HepG2 (cell line): Measurements from ENCODE around the gene LRRC8C. TPM values are rescaled to one million over a fixed set of nuclear protein-coding genes. Genes with fewer than 3 reads are reported as not detected.
A peak's percentile ranks its signal among the peaks of the same experiment; 100 is the strongest.
"Not testable (repeated sequence)": the region's sequence is repeated elsewhere in the genome, so short reads cannot be mapped to it uniquely, and the experiment has no call there.

Experiments
- CCDC6 ChIP-seq: sonication (generic); formaldehyde crosslinking; IDR thresholded peaks from 2 replicates; pipeline ENCODE4 v1.8.1; 2022; ENCODE audit warnings: mild to moderate bottlenecking, missing genetic modification reagents, moderate library complexity
- GATAD1 ChIP-seq: IDR thresholded peaks from 2 replicates; pipeline ENCODE4 v1.6.1; 2016; ENCODE audit warnings: missing genetic modification reagents, missing compliant biosample characterization
- HNF4A ChIP-seq: sonication (generic); formaldehyde crosslinking; IDR thresholded peaks from 2 replicates; pipeline ENCODE4 v1.4.0; 2020; ENCODE audit warnings: missing genetic modification reagents
- MBD4 ChIP-seq: IDR thresholded peaks from 2 replicates; pipeline ENCODE4 v1.6.1; 2012; ENCODE audit warnings: low read length, inconsistent platforms, borderline replicate concordance
- MED1 ChIP-seq: sonication (generic); formaldehyde crosslinking; IDR thresholded peaks from 2 replicates; pipeline ENCODE4 v1.4.0; 2020; ENCODE audit warnings: missing genetic modification reagents
- MEIS2 ChIP-seq: sonication (generic); formaldehyde crosslinking; IDR thresholded peaks from 2 replicates; pipeline ENCODE4 v1.9.0; 2021; ENCODE audit warnings: mild to moderate bottlenecking, missing genetic modification reagents
- ZMYM3 ChIP-seq: sonication (generic); formaldehyde crosslinking; IDR thresholded peaks from 2 replicates; pipeline ENCODE4 v1.5.1; 2020; ENCODE audit warnings: mild to moderate bottlenecking, missing genetic modification reagents
- ZNF292 ChIP-seq: sonication (generic); formaldehyde crosslinking; IDR thresholded peaks from 2 replicates; pipeline ENCODE4 v1.8.1; 2022; ENCODE audit warnings: mild to moderate bottlenecking, low read depth, missing genetic modification reagents, borderline replicate concordance
- ZNF644 ChIP-seq: IDR thresholded peaks from 2 replicates; pipeline ENCODE4 v1.6.1; 2016; ENCODE audit warnings: low read depth
- polyA plus RNA-seq, 8 experiments: library from polyadenylated mRNA; depleted of rRNA in 3 of 8; stranded (reverse) in 7 of 8; unstranded in 1 of 8; fragments of >200 nt; fragmentation: Illumina TruSeq in 4 of 8; extraction: Trizol in 4 of 8; gene quantifications; 2 replicates each; pipeline versions ENCODE4 v1.2.1 to v1.2.3, GENCODE V29; 2011 to 2016; ENCODE audit warnings: low read depth in 4 of 8, missing spikeins in 1 of 8, mixed read lengths in 1 of 8; ENCODE audit not compliant: insufficient read depth in 1 of 8
- total RNA-seq, 5 experiments: library from RNA; depleted of rRNA; stranded (reverse); fragments of >200 nt; fragmentation: Illumina TruSeq; extraction: Trizol; gene quantifications; 2 replicates each; pipeline ENCODE4 v1.2.3, GENCODE V29; 2016; ENCODE audit warnings: low read depth in 1 of 5
- TF ChIP-seq, protein P1 (sequence below): sonication (generic); formaldehyde crosslinking; IDR thresholded peaks from 2 replicates; pipeline ENCODE4 v1.4.0; 2020; ENCODE audit warnings: missing genetic modification reagents, mild to moderate bottlenecking, borderline replicate concordance
- TF ChIP-seq, protein P2 (sequence below): sonication (generic); formaldehyde crosslinking; IDR thresholded peaks from 2 replicates; pipeline ENCODE4 v1.8.0; 2022; ENCODE audit warnings: missing genetic modification reagents, mild to moderate bottlenecking, moderate library complexity, borderline replicate concordance
- TF ChIP-seq, protein P3 (sequence below): sonication (generic); formaldehyde crosslinking; IDR thresholded peaks from 2 replicates; pipeline ENCODE4 v1.5.1; 2020; ENCODE audit warnings: mild to moderate bottlenecking, missing genetic modification reagents, borderline replicate concordance
- TF ChIP-seq, protein P4 (sequence below), 2 experiments: sonication (generic) in 1 of 2; formaldehyde crosslinking in 1 of 2; IDR thresholded peaks; 2 replicates each; pipeline versions ENCODE4 v1.4.0 to v1.6.1; 2016 to 2020; ENCODE audit warnings: borderline replicate concordance in 1 of 2, low read depth in 1 of 2, mild to moderate bottlenecking in 1 of 2, missing genetic modification reagents in 1 of 2
- TF ChIP-seq, protein P5 (sequence below): sonication (generic); IDR thresholded peaks from 2 replicates; pipeline ENCODE4 v1.6.1; 2016; ENCODE audit warnings: low read depth, borderline replicate concordance

The LRRC8C gene
- total and polyA plus RNA-seq, 2 of the 13 experiments (the other 11 are each of a cell fraction or from before 2014, with no cell fraction given), result 0.22 to 0.32 TPM

DNA sequence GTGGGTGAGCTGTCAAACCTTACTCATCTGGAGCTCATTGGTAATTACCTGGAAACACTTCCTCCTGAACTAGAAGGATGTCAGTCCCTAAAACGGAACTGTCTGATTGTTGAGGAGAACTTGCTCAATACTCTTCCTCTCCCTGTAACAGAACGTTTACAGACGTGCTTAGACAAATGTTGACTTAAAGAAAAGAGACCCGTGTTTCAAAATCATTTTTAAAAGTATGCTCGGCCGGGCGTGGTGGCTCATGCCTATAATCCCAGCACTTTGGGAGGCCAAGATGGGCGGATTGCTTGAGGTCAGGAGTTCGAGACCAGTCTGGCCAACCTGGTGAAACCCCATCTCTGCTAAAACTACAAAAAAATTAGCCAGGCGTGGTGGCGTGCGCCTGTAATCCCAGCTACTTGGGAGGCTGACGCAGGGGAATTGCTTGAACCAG is 40.0 kb upstream of the LRRC8C start (continued):
- TF ChIP-seq, protein P1, sequence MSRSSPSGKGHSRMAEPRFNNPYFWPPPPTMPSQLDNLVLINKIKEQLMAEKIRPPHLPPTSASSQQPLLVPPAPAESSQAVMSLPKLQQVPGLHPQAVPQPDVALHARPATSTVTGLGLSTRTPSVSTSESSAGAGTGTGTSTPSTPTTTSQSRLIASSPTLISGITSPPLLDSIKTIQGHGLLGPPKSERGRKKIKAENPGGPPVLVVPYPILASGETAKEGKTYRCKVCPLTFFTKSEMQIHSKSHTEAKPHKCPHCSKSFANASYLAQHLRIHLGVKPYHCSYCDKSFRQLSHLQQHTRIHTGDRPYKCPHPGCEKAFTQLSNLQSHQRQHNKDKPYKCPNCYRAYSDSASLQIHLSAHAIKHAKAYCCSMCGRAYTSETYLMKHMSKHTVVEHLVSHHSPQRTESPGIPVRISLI (CRISPR knock-in tag), result peak; percentile 28; the same call in 1 of the 2 replicates
- TF ChIP-seq GATAD1 (CRISPR knock-in tag) (peak; percentile 32; the same call in 1 of the 2 replicates), MED1 (peak; percentile 44; the same call in 1 of the 2 replicates), ZNF292 (CRISPR knock-in tag) (peak; percentile 57; the same call in 1 of the 2 replicates), CCDC6 (CRISPR knock-in tag) (peak; percentile 56; the same call in 1 of the 2 replicates), ZMYM3 (CRISPR knock-in tag) (peak; percentile 77), ZNF644 (CRISPR knock-in tag) (peak; percentile 68; the same call in 1 of the 2 replicates), MEIS2 (CRISPR knock-in tag) (peak; percentile 56; the same call in 1 of the 2 replicates), MBD4 (peak; percentile 68; the same call in 1 of the 2 replicates), HNF4A (CRISPR knock-in tag) (0 out of 2 replicates have a peak, but pooled peaks have one; percentile 13)
- TF ChIP-seq, protein P2, sequence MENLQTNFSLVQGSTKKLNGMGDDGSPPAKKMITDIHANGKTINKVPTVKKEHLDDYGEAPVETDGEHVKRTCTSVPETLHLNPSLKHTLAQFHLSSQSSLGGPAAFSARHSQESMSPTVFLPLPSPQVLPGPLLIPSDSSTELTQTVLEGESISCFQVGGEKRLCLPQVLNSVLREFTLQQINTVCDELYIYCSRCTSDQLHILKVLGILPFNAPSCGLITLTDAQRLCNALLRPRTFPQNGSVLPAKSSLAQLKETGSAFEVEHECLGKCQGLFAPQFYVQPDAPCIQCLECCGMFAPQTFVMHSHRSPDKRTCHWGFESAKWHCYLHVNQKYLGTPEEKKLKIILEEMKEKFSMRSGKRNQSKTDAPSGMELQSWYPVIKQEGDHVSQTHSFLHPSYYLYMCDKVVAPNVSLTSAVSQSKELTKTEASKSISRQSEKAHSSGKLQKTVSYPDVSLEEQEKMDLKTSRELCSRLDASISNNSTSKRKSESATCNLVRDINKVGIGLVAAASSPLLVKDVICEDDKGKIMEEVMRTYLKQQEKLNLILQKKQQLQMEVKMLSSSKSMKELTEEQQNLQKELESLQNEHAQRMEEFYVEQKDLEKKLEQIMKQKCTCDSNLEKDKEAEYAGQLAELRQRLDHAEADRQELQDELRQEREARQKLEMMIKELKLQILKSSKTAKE, result peak; percentile 15; the same call in 1 of the 2 replicates
- TF ChIP-seq, protein P3, sequence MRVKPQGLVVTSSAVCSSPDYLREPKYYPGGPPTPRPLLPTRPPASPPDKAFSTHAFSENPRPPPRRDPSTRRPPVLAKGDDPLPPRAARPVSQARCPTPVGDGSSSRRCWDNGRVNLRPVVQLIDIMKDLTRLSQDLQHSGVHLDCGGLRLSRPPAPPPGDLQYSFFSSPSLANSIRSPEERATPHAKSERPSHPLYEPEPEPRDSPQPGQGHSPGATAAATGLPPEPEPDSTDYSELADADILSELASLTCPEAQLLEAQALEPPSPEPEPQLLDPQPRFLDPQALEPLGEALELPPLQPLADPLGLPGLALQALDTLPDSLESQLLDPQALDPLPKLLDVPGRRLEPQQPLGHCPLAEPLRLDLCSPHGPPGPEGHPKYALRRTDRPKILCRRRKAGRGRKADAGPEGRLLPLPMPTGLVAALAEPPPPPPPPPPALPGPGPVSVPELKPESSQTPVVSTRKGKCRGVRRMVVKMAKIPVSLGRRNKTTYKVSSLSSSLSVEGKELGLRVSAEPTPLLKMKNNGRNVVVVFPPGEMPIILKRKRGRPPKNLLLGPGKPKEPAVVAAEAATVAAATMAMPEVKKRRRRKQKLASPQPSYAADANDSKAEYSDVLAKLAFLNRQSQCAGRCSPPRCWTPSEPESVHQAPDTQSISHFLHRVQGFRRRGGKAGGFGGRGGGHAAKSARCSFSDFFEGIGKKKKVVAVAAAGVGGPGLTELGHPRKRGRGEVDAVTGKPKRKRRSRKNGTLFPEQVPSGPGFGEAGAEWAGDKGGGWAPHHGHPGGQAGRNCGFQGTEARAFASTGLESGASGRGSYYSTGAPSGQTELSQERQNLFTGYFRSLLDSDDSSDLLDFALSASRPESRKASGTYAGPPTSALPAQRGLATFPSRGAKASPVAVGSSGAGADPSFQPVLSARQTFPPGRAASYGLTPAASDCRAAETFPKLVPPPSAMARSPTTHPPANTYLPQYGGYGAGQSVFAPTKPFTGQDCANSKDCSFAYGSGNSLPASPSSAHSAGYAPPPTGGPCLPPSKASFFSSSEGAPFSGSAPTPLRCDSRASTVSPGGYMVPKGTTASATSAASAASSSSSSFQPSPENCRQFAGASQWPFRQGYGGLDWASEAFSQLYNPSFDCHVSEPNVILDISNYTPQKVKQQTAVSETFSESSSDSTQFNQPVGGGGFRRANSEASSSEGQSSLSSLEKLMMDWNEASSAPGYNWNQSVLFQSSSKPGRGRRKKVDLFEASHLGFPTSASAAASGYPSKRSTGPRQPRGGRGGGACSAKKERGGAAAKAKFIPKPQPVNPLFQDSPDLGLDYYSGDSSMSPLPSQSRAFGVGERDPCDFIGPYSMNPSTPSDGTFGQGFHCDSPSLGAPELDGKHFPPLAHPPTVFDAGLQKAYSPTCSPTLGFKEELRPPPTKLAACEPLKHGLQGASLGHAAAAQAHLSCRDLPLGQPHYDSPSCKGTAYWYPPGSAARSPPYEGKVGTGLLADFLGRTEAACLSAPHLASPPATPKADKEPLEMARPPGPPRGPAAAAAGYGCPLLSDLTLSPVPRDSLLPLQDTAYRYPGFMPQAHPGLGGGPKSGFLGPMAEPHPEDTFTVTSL (CRISPR knock-in tag), result peak; percentile 91
- TF ChIP-seq, protein P4, sequence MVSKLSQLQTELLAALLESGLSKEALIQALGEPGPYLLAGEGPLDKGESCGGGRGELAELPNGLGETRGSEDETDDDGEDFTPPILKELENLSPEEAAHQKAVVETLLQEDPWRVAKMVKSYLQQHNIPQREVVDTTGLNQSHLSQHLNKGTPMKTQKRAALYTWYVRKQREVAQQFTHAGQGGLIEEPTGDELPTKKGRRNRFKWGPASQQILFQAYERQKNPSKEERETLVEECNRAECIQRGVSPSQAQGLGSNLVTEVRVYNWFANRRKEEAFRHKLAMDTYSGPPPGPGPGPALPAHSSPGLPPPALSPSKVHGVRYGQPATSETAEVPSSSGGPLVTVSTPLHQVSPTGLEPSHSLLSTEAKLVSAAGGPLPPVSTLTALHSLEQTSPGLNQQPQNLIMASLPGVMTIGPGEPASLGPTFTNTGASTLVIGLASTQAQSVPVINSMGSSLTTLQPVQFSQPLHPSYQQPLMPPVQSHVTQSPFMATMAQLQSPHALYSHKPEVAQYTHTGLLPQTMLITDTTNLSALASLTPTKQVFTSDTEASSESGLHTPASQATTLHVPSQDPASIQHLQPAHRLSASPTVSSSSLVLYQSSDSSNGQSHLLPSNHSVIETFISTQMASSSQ (IDR thresholded peaks at IDR 0.05; ENCODE audit: low read depth), result not testable (repeated sequence)
- TF ChIP-seq, protein P4 (CRISPR knock-in tag; IDR thresholded peaks at IDR 0.05; ENCODE audit: borderline replicate concordance), result peak; percentile 30; the same call in 1 of the 2 replicates
- TF ChIP-seq, protein P5, sequence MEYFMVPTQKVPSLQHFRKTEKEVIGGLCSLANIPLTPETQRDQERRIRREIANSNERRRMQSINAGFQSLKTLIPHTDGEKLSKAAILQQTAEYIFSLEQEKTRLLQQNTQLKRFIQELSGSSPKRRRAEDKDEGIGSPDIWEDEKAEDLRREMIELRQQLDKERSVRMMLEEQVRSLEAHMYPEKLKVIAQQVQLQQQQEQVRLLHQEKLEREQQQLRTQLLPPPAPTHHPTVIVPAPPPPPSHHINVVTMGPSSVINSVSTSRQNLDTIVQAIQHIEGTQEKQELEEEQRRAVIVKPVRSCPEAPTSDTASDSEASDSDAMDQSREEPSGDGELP, result peak; percentile 41; the same call in 1 of the 2 replicates
